IMR-90 (cell line): Measurements from ENCODE around the gene GRIN2A.

Experiments
- CEBPB ChIP-seq: IDR thresholded peaks from 2 replicates; pipeline ENCODE4 v1.6.1; 2012; ENCODE audit warnings: low read depth, low read length, improper control_type of control experiment
- FOS ChIP-seq: fragments of 150-350 bp; IDR thresholded peaks from 2 replicates; pipeline ENCODE4 v1.6.1; 2016; ENCODE audit warnings: low read depth, low read length
- NFE2L2 ChIP-seq: fragments of 150-350 bp; IDR thresholded peaks from 2 replicates; pipeline ENCODE4 v1.6.1; 2016; ENCODE audit warnings: low read depth, mild to moderate bottlenecking, low read length
- POLR2A ChIP-seq: IDR thresholded peaks from 2 replicates; pipeline ENCODE4 v1.6.1; 2012; ENCODE audit warnings: mild to moderate bottlenecking, low read depth, low read length
- RAD21 ChIP-seq: IDR thresholded peaks from 2 replicates; pipeline ENCODE4 v1.6.1; 2012; ENCODE audit warnings: low read length, improper control_type of control experiment
- RCOR1 ChIP-seq: IDR thresholded peaks from 2 replicates; pipeline ENCODE4 v1.6.1; 2012; ENCODE audit warnings: mild to moderate bottlenecking, low read length, improper control_type of control experiment; ENCODE audit not compliant: insufficient replicate concordance
- USF2 ChIP-seq: fragments of 150-350 bp; IDR thresholded peaks from 2 replicates; pipeline ENCODE4 v1.6.1; 2017; ENCODE audit warnings: mild to moderate bottlenecking, antibody characterized with exemption, low read length, low read depth
- TF ChIP-seq, protein P1 (sequence below): conservative IDR thresholded peaks from 2 replicates; pipeline ENCODE4 v1.5.1; 2012; ENCODE audit warnings: mild to moderate bottlenecking, low read depth, low read length, improper control_type of control experiment

DNA sequence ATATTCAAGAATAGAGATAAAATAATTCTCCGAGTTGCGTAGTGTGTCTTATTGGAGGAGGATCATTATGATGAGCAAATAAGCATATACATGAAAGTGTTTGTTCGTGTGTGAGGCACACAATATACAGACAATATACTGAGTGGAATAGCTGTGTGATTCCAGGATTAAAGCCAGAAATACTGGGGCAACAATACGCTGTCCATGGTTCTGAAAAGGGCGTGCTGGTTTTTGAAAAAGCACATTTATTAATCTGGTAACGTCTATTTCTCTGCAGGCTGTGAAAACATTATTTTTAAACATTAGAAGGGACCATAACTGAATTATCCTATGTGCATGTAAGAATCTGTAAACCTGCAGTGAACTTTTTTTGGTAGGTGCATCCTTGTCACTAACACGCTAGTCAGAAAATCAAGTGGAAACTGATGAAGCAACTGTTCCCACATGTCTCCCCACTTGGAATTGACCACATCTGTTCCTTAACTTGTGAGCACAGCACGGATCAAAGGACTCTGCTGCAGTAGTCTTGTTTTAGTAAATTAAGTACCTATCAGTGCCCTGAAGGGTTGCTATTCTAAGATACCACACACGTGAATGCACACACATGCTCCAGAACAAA is 346.0 kb downstream of the GRIN2A start:
- TF ChIP-seq, protein P1, sequence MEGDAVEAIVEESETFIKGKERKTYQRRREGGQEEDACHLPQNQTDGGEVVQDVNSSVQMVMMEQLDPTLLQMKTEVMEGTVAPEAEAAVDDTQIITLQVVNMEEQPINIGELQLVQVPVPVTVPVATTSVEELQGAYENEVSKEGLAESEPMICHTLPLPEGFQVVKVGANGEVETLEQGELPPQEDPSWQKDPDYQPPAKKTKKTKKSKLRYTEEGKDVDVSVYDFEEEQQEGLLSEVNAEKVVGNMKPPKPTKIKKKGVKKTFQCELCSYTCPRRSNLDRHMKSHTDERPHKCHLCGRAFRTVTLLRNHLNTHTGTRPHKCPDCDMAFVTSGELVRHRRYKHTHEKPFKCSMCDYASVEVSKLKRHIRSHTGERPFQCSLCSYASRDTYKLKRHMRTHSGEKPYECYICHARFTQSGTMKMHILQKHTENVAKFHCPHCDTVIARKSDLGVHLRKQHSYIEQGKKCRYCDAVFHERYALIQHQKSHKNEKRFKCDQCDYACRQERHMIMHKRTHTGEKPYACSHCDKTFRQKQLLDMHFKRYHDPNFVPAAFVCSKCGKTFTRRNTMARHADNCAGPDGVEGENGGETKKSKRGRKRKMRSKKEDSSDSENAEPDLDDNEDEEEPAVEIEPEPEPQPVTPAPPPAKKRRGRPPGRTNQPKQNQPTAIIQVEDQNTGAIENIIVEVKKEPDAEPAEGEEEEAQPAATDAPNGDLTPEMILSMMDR: no peak
- TF ChIP-seq CEBPB (no peak), USF2 (no peak), NFE2L2 (no peak), RAD21 (no peak), POLR2A (no peak), FOS (no peak), RCOR1 (no peak)
